MM.1S (cell line): ENCODE results near the gene ACVR1.

ENCODE experiments used
- EZH2 ChIP-seq: fragments of 300-600 bp; sonication (generic); optimal IDR thresholded peaks from 2 replicates; pipeline ENCODE3; 2017; ENCODE audit warnings: low read depth, mild to moderate bottlenecking, antibody characterized with exemption, low read length, mixed read lengths
- TF ChIP-seq, protein P1 (sequence below): fragments of 300-600 bp; sonication (generic); IDR thresholded peaks from 2 replicates; pipeline ENCODE4 v1.5.1; 2016; ENCODE audit warnings: antibody characterized with exemption, low read length, mixed read lengths

DNA sequence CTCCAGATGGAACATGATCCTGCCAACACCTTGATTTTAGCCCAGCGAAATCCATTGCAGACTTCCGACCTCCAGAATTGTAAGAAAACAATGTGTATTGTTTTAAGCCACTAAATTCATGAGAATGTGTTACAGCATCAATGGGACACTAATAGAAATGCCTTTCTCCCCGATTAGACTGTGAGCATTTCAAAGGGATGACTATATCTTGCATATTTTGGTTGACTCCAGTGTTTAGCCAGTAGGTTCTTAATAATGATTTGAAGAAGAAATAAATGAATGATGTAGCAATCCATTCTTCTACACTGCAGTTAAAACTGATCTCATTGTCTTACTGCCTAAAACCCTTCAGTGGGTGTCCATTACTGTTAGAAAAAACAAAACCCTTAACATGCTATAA, 180.1 kb downstream of the ACVR1 start:
- TF ChIP-seq, protein P1, sequence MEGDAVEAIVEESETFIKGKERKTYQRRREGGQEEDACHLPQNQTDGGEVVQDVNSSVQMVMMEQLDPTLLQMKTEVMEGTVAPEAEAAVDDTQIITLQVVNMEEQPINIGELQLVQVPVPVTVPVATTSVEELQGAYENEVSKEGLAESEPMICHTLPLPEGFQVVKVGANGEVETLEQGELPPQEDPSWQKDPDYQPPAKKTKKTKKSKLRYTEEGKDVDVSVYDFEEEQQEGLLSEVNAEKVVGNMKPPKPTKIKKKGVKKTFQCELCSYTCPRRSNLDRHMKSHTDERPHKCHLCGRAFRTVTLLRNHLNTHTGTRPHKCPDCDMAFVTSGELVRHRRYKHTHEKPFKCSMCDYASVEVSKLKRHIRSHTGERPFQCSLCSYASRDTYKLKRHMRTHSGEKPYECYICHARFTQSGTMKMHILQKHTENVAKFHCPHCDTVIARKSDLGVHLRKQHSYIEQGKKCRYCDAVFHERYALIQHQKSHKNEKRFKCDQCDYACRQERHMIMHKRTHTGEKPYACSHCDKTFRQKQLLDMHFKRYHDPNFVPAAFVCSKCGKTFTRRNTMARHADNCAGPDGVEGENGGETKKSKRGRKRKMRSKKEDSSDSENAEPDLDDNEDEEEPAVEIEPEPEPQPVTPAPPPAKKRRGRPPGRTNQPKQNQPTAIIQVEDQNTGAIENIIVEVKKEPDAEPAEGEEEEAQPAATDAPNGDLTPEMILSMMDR: no peak
- no peak for TF ChIP-seq EZH2
